ENCODE results near the gene PLA2G12B.

GRCh38 chr10:72946963-72947362 lies 7.6 kb downstream of the PLA2G12B start:
- no peak for TF ChIP-seq CTCF (conservative IDR thresholded peaks at IDR 0.05)
- no peak for TF ChIP-seq ZFX (IDR thresholded peaks at IDR 0.05)

Data from C4-2B (cell line).